GM21717 (cell line): Measurements from ENCODE around the gene TMEM8B.
"Not testable (repeated sequence)": the region's sequence is repeated elsewhere in the genome, so short reads cannot be mapped to it uniquely, and the experiment has no call there.

ENCODE experiments used
- ATAC-seq: cut with Tn5 transposase; IDR thresholded peaks from one replicate; pipeline ENCODE4 v1.9.1; 2021; ENCODE audit warnings: mild to moderate bottlenecking, moderate library complexity; ENCODE audit not compliant: unreplicated experiment

Gene TMEM8B

DNA sequence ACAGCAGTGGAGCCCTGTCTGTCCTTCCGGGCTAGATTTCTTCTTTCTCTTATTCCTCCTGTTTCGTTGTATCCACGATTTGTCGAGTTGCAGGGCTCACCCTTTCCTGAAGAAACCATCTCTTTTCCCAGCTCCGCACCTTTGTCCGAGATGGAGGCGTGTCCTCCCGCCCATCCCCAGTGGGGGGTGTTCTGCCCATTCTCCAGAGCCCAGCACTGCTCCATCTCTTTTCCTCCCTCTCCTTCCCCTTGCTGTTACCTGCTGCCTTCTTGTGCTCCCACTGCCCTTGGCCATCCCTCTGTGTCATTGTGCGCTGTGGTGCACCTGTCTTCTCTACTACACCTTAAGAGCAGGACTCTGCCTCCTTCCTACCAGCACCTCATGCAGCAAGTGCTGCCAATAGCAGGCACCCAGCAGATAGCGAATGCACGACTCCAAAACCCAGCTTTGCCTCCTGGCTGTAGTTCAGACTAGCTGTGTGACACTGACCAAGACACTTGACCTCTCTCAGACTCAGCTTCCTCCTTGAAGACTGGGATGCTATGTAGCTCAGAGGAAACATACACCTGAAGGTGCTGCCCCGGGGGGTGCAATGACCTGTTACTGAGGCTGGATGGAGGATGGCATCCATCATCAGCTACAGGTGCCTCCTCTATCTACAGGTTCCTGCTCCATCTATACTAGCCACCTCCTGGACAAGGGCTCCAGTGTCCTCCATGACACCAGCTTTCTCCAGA, 32.3 kb downstream of the TMEM8B start:
- ATAC-seq: no peak

DNA sequence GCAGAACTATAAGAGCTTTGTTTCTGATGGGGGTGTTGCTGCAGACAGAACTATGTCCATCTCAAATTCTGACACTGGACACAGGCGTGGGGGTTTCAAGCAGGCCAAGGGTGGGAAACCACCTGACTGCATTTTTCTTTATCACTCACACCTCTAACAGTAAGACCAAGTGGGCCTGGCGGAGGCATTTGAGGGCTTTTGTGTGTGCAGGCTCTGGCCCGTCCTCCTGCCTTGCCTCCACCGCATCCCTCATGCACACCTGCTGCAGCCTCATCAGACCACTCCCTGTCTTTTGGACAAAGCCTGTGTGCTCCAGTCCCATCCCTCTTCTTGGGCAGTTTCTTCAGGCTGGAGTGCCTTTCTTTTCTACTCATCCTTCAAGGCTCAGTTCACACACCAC, 33.3 kb downstream of the TMEM8B start:
- no peak for ATAC-seq

DNA sequence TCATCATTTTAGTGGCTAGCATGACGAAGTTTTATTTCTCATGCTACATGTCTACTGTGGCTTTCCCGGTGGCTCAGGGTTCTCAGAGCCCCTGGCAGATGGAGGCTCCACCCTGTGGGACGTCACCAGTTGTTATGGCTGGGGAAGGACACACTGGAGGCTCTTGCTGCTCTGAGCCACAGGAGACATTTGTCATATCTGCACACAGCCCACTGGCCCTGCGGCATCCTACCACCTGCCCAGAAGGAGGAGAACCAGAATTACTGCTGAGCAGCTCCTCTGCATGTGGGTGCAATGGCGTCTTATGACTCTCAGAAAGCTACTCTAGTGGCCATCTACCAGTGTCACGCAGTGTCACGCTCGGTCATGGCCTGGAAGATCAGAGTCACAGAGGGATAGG, 34.6 kb downstream of the TMEM8B start:
- no peak for ATAC-seq

DNA sequence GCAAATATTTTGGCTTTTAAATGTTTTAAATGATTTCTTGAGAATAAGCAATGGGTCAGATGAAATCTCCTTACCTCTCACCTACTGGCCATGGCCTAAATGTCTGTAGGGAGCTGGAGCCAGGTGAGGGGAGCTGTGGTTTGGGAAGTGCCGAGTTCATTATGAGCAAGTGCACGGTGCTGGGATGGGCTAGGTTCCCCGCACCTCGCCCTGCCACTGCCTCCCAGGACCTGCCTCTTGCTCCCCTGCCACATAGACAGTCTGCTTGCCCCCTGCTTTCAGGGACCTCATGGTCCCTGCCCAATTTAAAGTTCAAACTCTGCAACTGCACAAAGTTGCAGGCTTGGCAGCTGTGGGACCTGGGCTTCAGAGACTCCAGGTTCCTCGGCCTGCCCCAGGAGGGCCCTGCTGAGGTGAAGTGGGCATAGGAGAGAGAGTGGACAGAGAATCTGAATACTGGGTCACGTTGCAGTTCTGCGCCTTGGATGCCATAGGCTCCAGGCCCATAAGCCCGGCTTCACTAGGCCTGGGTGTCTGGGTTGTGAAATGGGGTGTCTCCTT, 35.7 kb downstream of the TMEM8B start:
- ATAC-seq: no peak

DNA sequence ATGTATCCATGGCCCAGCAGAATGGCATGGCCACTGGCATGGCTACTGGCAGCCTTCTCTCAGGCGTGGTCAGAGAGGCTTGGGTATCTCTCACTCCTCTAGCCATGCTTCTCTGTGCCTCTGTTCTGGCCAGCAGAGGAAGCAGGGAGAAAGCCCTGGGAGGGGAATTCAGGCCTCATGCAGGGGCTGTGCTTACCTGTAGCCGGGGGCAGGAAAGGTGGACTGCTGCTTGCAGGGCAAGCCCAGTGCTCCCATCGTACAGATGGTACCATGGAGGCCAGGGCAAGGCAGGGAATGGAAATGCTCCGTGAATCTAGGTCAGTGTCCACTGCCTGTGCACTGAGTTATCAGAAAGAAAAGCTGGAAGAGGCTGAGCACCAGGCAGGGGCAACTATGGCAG, 38.5 kb downstream of the TMEM8B start:
- no peak for ATAC-seq

DNA sequence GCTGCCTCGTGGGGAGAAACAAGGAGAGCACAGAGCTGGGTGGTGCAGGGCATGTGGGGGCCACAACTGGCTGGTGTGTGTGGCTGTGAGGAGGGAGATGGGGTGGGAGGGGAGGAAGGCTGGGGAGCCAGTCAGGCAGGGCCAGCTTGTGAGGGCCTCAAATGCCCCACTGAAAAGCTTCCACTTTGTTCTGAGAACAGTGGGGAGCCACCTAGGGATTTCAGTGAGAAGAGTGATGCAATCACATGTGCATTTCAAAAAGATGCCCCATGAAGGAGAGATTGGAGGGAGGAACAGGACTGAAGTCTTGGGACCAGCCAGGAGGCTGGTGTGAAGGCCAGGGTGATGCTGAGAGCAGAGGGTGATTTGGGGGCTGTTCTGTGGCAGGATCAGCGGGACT, 39.9 kb downstream of the TMEM8B start:
- no peak for ATAC-seq

DNA sequence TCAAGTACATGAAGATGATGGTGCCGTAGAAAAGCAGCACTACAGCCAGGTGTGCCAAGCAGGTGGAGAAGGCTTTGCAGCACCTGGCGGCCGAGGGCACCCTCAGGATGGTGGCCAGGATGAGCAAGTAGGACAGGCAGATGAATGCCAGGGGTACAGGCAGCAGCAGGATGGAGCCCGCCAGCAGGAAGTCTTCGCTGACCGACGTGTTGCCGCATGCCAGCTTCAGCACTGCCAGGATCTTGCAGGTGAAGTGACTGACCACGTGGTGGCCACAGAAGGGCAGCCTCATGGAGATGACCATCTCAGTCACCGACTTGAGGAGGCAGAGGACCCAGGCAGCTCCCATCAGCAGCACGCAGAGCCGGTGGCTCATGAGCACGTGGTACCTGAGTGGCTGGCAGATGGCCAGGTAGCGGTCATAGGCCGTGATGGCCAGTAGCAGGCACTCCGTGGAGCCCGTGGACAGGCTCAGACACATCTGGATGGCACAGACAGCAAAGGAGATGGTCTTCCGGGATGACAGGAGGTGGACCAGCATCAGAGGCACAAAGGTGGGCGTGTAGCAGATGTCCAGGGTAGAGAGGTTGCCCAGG, 40.7 kb downstream of the TMEM8B start:
- no peak for ATAC-seq

DNA sequence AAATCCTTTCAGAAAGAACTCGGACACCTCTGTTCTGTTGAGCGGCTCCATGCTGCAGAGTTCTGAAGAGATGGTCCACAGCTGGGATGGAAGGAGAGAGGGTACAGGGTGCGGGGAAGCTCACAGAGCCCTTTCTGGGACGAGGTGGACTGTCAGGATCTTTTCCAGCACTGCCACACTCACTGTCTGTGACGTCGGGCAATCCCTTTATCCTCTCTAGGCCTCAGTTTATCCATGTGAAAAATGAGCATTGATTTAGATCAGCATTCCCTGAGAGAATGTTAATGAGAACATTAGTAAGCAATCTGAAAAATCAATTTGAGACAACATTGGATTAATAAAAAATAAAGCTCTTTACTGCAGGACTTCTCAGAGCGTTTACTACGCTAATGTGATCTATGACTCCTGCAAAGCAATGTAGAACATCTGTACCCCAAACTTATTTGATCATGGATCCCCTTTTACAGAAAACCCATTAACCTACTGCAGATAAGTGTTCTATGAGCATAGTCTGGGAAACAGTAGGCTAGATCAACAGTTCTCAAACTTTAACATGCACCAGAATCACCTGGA, 41.4 kb downstream of the TMEM8B start, which contains the start of gene OR13J1:
TSS of gene OR13J1 (minus strand) at position 51 of the 573 bp plus-strand sequence. CDS start at position 51, 0 bp downstream.
- ATAC-seq: no peak

DNA sequence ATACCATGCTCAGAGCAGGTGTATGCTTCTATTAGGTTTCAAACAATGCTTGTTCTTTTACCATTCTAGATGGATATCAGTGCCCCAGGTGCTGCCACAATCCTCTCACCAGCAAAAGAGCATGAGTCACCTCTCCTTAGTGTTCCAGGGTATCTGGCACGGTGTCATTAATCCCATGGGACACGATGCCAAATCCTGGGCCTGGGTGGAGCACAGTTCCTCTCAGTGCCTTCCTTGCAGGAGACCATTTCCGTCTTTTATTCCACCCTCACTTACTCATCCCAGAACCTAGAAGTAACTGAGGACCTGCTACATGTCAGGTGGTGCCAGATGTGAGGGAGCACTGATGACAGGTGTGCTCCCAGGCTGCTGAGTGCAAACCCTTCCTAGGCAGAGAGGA, 42.5 kb downstream of the TMEM8B start:
- no peak for ATAC-seq

DNA sequence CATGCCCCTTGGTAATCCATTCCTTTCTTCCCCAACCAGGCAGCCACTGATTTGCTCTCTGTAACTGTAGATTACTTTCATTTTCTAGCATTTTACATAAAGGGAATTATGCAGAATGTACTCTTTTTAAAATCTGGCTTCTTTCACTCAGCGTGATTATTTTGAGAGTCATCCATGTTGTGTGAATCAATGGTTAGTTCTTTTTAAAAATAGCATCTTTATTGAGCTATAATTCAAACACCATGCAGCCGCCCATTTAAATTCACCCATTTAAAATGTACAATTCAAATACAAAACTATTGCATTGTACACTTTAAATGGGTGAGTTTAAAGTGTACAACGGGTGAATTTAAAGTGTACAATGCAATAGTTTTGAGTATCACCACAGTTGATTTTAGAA, 43.5 kb downstream of the TMEM8B start:
- no peak for ATAC-seq

DNA sequence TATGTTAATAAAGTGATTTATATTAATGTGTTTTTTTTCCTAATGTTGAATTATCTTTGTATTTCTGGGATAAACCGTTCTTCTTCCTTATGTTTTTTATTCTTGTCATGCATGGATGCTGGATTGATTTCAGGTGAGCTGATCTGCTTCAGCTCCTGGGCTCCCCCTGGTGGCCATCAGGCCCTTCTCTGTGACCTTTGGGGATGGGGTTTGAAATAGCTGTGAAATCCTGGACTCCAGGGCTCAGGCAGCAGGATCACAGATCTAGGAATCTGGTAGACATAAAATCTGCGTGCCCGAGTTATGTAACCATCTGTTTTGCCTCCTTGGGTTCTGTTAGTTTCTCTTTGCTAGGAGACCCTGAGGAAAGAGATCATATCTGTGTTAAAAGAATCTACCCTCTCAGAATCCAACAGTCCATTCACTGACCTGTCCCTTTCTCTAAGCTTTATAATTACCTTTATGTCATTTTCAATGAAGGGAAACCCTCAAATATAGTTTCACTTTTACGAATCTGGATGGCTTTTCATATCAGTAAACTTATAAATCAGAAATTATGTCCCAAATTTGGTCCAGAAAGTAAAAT, 53.3 kb downstream of the TMEM8B start:
- no peak for ATAC-seq

DNA sequence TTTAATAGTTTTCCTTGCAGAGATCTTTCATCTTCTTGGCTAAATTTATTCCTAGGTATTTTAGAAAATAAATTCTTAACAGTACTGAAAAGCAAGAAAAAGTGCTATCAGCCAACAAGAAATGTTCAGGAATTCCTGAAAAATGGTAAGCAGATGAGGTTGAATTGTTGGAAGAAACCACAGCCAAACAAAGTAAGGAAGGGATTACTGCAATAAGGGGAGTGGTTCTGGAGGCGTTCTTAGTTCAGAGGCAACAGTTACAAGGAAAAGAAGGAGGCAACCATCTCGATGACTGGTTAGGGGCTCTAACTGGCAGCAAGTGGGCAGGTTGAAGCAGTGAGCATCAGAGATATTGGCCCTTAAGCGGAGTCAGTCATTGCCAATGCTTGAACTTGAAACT, 54.0 kb downstream of the TMEM8B start:
- ATAC-seq: no peak

DNA sequence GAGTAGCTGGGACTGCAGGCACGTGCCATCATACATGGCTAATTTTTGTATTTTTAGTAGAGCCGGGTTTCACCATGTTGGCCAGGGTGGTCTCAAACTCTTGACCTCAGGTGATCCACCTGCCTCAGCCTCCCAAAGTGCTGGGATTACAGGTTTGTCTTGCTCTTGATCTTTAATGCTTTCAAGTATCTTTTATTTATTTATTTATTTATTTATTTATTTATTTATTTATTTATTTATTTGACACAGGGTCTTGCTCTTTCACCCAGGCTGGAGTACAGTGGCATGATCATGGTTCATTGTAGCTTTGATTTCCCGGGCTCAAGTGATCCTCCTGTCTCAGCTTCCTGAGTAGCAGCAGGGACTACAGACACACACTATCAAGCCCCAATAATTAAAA, 55.9 kb downstream of the TMEM8B start:
- ATAC-seq: not testable (repeated sequence)

DNA sequence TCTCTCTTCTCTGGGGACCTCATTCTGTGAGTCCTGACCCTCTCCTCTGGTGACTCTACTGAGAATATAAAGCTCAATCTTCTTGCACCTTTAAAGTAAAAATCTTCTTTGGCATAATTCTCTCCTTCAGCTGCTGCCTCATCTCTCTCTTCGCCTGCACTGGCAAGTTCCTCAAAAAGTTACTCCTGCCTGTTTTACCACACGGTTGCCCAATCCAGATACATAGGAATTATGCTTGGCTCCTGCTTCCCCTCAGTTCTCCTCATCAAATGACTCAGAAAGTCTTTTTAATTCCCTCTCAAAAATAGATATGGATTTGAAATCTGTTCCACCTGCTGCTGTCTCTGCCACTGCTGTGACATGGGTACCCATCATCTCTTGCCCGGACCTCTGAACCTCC, 62.6 kb downstream of the TMEM8B start:
- no peak for ATAC-seq

DNA sequence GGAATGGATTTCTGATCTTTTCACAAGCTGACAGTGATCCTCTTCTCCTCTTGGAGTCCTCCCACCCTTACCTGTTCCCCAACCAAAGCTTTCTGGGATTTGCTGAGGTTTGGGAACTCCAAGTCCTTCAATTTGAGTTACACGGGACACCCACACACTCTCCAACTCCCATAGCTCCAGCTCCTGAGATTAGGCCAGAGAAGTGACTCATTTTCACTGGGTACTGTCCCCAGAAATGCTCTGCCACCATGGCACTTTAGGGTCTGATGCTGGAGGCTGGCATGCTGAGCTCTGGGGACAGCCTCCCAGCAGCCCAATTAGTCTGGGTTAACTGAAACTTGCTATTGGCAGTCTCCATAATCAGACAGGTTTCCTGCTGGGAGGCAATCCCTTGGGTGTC, 63.0 kb downstream of the TMEM8B start:
- ATAC-seq: no peak

DNA sequence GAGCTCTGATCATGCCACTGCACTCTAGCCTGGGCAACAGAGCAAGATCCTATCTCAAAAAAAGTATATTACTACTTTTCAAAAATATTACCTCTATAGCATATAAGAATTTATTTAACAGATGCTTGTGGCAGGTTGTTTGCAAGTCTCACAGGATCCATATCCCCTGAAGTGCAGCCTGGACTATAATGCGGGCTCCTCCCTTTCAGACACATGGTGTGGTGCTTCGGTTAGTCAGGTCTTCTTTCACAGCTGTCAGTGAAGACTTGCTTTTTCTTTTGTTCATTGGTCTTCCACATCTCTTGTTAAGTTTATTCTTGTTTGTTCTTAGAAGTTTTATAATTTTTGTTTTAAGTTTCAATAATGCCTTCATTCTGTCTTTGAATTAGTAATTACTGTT, 67.5 kb downstream of the TMEM8B start:
- no peak for ATAC-seq

DNA sequence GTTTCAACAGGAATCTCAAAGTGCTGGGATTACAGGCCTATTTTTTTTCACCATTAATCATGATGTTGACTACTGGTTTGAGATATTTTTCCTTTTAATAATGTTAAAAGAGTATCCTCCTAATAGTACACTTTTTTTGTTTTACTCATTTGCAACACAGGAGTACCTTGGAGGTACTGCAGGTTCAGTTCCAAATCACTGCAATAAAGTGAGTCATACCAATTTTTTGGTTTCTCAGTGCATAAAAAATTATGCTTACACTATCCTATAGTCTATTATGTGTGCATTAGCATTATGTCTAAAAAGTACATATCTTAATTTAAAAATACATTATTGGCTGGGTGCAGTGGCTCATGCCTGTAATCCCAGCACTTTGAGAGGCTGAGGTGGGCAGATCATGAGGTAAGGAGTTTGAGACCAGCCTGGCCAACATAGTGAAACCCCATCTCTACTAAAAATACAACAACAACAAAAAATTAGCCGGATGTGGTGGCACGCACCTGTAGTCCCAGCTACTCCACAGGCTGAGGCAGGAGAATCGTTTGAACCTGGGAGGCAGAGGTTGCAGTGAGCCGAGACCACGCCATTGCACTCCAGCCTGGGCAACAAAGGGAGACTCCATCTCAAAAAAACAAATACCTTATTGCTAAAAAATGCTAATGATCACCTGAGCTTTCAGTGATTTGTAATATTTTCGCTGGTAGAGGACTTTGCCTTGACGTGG, 68.5 kb downstream of the TMEM8B start:
- not testable (repeated sequence) for ATAC-seq

DNA sequence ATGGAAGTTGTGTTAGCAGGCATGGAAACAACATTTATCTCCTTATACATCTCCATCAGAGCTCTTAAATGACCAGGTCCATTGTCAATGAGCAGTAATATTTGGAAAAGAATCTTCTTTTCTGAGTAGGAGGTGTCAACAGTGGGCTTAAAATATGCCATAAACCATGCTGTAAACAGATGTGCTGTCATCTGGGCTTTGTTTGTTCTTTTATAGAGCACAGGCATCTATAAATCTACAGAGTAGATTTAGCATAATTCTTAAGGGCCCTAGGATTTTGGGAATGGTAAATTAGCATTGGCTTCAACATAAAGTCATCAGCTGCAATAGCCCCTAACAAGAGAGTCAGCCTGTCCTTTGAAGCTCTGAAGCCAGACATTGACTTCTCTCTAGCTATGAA, 69.3 kb downstream of the TMEM8B start:
- ATAC-seq: no peak

DNA sequence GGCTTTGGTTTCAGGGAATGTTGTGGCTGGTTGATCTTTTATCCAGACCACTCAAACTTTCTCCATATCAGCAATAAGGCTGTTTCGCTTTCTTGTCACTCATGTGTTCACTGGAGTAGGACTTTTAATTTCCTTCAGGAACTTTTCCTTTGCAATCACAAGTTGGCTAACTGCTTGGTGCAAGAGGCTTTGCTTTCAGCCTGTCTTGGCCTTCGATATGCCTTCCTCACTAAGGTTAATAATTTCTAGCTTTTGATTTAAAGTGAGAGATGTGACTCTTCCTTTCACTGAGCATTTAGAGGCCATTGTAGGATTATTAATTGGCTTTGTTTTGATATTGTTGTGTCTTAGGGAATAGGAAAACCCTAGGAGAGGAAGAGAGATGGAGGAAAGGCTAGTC, 70.0 kb downstream of the TMEM8B start:
- ATAC-seq: no peak

DNA sequence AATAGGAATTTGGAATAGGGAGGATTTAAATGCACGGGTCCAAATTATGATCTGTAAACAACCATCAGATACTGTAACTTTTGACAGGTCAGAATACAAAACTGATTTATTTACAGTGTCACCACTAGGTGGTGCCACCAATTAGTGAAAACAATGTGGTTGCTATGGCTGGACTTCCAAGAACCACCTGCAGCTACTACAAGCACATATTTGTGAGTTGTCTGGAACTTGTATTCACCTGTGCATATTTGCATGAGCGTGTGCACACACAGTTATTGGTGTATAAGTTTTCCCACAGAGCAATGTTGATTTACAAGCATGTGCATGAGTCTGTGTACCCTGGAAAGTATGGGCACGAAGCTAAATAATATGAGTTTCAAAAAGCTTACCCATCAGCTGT, 74.0 kb downstream of the TMEM8B start:
- ATAC-seq: no peak

DNA sequence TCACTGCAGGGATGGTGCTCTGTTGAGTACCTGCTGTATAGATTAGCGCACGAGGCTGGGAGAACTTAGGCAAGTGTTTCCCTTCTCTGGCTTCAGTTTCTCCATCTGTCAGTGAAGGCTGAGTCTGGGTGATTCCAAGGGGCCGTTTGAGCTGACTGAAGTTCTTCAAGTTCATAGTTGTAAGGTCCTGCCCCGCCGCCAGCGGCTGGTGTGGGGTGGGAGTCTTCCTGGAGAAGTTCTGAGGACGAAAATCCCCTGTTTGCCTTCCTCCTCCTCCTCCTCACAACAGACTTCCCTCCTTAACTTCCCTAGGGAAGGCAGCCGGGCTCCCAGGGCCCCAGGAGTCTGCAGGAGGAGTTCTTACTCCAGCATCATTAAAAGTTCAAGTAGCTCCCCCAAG, 75.3 kb downstream of the TMEM8B start:
- no peak for ATAC-seq
